Suprapubic skin (tissue), 4 donors: ENCODE results near the gene KRTAP19-8. TPM values are rescaled to one million over a fixed set of nuclear protein-coding genes. Genes with fewer than 3 reads are reported as not detected.

ENCODE experiments used
- DNase-seq, 2 donors: peaks; one replicate each; pipeline ENCODE4 v3.0.0-alpha.2; 2019; ENCODE audit warnings: low spot score in 2 of 2
- H3K27ac ChIP-seq: fragments of 200-600 bp; sonication (generic); one replicate; pipeline ENCODE4 v1.5.1; 2019
- H3K27me3 ChIP-seq: fragments of 200-600 bp; sonication (generic); one replicate; pipeline ENCODE4 v1.5.1; 2019
- H3K36me3 ChIP-seq: fragments of 200-600 bp; sonication (generic); one replicate; pipeline ENCODE4 v1.5.1; 2019
- H3K4me1 ChIP-seq: fragments of 200-600 bp; sonication (generic); one replicate; pipeline ENCODE4 v1.5.1; 2019
- H3K4me3 ChIP-seq: fragments of 200-600 bp; sonication (generic); one replicate; pipeline ENCODE4 v1.5.1; 2019; ENCODE audit warnings: mild to moderate bottlenecking
- H3K9me3 ChIP-seq: fragments of 200-600 bp; sonication (generic); one replicate; pipeline ENCODE4 v1.5.1; 2019
- CTCF ChIP-seq, 2 donors: fragments of 200-600 bp in 1 of 2; fragments of 450-650 bp in 1 of 2; sonication (generic) in 1 of 2; IDR thresholded peaks; one replicate each; pipeline ENCODE4 v1.5.1; 2016 to 2019; ENCODE audit warnings: antibody characterized with exemption in 2 of 2, mild to moderate bottlenecking in 1 of 2, moderate library complexity in 1 of 2
- EP300 ChIP-seq: sonication (generic); formaldehyde crosslinking; IDR thresholded peaks from one replicate; pipeline ENCODE4 v1.6.1; 2017; ENCODE audit warnings: antibody characterized with exemption
- POLR2A ChIP-seq, 2 donors: fragments of 450-650 bp; IDR thresholded peaks; one replicate each; pipeline ENCODE4 v1.6.1; 2017; ENCODE audit warnings: antibody characterized with exemption in 2 of 2, mild to moderate bottlenecking in 2 of 2, moderate library complexity in 2 of 2
- POLR2AphosphoS5 ChIP-seq, 3 donors: sonication (generic); formaldehyde crosslinking; IDR thresholded peaks; one replicate each; pipeline ENCODE4 v1.6.1; 2017; ENCODE audit warnings: antibody characterized with exemption in 3 of 3
- WGBS: methylation state at CpG from one replicate; pipeline ENCODE4 v1.1.5; 2018; 5-methylcytosine and 5-hydroxymethylcytosine counted together
- total RNA-seq, 4 donors: library from RNA; depleted of rRNA; stranded (reverse); fragments of >200 nt; gene quantifications; one replicate each; pipeline ENCODE4 v1.1.0, GENCODE V29; 2016

The KRTAP19-8 gene
- total RNA-seq, 4 donors from 2014 or later, result not detected

GRCh38 chr21:30997541-30997940 is 40.7 kb downstream of the KRTAP19-8 start:
- no peak for DNase-seq
- TF ChIP-seq POLR2AphosphoS5 (IDR thresholded peaks at IDR 0.05), result no peak
- TF ChIP-seq POLR2A (IDR thresholded peaks at IDR 0.05), result no peak
- no peak for TF ChIP-seq EP300
- TF ChIP-seq CTCF (IDR thresholded peaks at IDR 0.05), result no peak
- Histone ChIP-seq H3K27me3 (no peaks in the 10 kb centered on the region), H3K4me3 (no peak overlapping the region), H3K9me3 (no peaks in the 10 kb centered on the region), H3K36me3 (no peaks in the 10 kb centered on the region), H3K27ac (no peak overlapping the region), H3K4me1 (no peaks in the 10 kb centered on the region)
- WGBS, result 36% methylated on average over 3 of the region's 3 CpGs

GRCh38 chr21:30996728-30997127 is 41.5 kb downstream of the KRTAP19-8 start:
- Histone ChIP-seq H3K27ac (no peak overlapping the region), H3K9me3 (no peaks in the 10 kb centered on the region), H3K27me3 (no peaks in the 10 kb centered on the region), H3K4me3 (no peak overlapping the region), H3K36me3 (no peaks in the 10 kb centered on the region), H3K4me1 (no peaks in the 10 kb centered on the region)
- 50% methylated on average over 2 of the region's 2 CpGs for WGBS
- TF ChIP-seq POLR2A (IDR thresholded peaks at IDR 0.05), result no peak
- TF ChIP-seq POLR2AphosphoS5 (IDR thresholded peaks at IDR 0.05), result no peak
- no peak for TF ChIP-seq EP300
- TF ChIP-seq CTCF (IDR thresholded peaks at IDR 0.05), result no peak
- no peak for DNase-seq

GRCh38 chr21:30994932-30995331 is 43.3 kb downstream of the KRTAP19-8 start:
- Histone ChIP-seq H3K27me3 (no peaks in the 10 kb centered on the region), H3K4me3 (no peak overlapping the region), H3K9me3 (no peaks in the 10 kb centered on the region), H3K27ac (no peak overlapping the region), H3K4me1 (no peaks in the 10 kb centered on the region), H3K36me3 (no peaks in the 10 kb centered on the region)
- TF ChIP-seq EP300, result no peak
- TF ChIP-seq POLR2AphosphoS5 (IDR thresholded peaks at IDR 0.05), result no peak
- no peak for TF ChIP-seq CTCF (IDR thresholded peaks at IDR 0.05)
- no peak for TF ChIP-seq POLR2A (IDR thresholded peaks at IDR 0.05)
- 46% methylated on average over 5 of the region's 5 CpGs for WGBS
- no peak for DNase-seq

GRCh38 chr21:30990514-30991262 is 47.6 kb downstream of the KRTAP19-8 start:
- no peak for DNase-seq
- Histone ChIP-seq H3K27me3 (no peaks in the 10 kb centered on the region), H3K4me1 (no peaks in the 10 kb centered on the region), H3K36me3 (no peaks in the 10 kb centered on the region), H3K4me3 (no peak overlapping the region), H3K9me3 (no peaks in the 10 kb centered on the region), H3K27ac (no peak overlapping the region)
- 83% methylated on average over 5 of the region's 5 CpGs for WGBS
- TF ChIP-seq POLR2A (IDR thresholded peaks at IDR 0.05) (no peak), POLR2AphosphoS5 (IDR thresholded peaks at IDR 0.05) (no peak), EP300 (no peak), CTCF (IDR thresholded peaks at IDR 0.05) (no peak)

GRCh38 chr21:30988706-30989105 is 49.6 kb downstream of the KRTAP19-8 start:
- Histone ChIP-seq H3K27ac (no peak overlapping the region), H3K27me3 (no peaks in the 10 kb centered on the region), H3K36me3 (no peaks in the 10 kb centered on the region), H3K4me1 (no peaks in the 10 kb centered on the region), H3K4me3 (no peak overlapping the region), H3K9me3 (no peaks in the 10 kb centered on the region)
- TF ChIP-seq POLR2AphosphoS5 (IDR thresholded peaks at IDR 0.05) (no peak), CTCF (IDR thresholded peaks at IDR 0.05) (no peak), EP300 (no peak), POLR2A (IDR thresholded peaks at IDR 0.05) (no peak)
- no peak for DNase-seq
- WGBS, result 39% methylated on average over 1 of the region's 1 CpG

Other genes with a start within 250 kb of the KRTAP19-8 start
- 10 to 100 TPM in 2 of 4 donors, 1 to 10 TPM in 1, not detected in 1; 6.9 to 27.0 (median 15.7) TPM for gene KRTAP8-1, start 225.2 kb downstream of the KRTAP19-8 start, total RNA-seq
- 10 to 100 TPM in 1 of 4 donors, 1 to 10 TPM in 1, not detected in 2; 9.4 to 57.8 TPM for gene KRTAP7-1, start 208.7 kb downstream of the KRTAP19-8 start, total RNA-seq
- 100 to 1,000 TPM in 1 of 4 donors, 10 to 100 TPM in 2, 1 to 10 TPM in 1; 3.2 to 283 (median 34.3) TPM for gene KRTAP11-1, start 156.9 kb downstream of the KRTAP19-8 start, total RNA-seq